ENCODE data around the gene ZNF205. TPM values are rescaled to one million over a fixed set of nuclear protein-coding genes. Genes with fewer than 3 reads are reported as not detected.

The ZNF205 gene
- total and polyA plus RNA-seq, 2 of the 8 experiments (the other 6 are each of a cell fraction or from before 2014, with no cell fraction given), result 19.1 to 19.9 TPM

- Histone ChIP-seq H3K23ac (ENCODE audit: insufficient read length) (no peak overlapping the region), H2BK15ac (ENCODE audit: low read length) (no peak overlapping the region), H2BK12ac (ENCODE audit: low read depth, low read length) (no peak overlapping the region), H3K9ac (replicated peaks in 1 of 4; ENCODE audit: extremely low read depth in 1 of 4, low read depth in 3 of 4, low read length in 3 of 4) (no peak overlapping the region; a peak in 1 of 7 replicates), H3K18ac (ENCODE audit: extremely low read depth, low read length) (no peak overlapping the region), H4K91ac (replicated peaks; ENCODE audit: insufficient read length, low read length) (no peak overlapping the region), H3K27ac (ENCODE audit: low read depth, low read length) (no peak overlapping the region), H3K36me3 (ENCODE audit: control insufficient read depth in 2 of 4, insufficient read depth in 4 of 4, low read length in 3 of 4) (peaks cover 0 to 8% (median 3%) of the 10 kb centered on the region in 4 experiments; a peak in 4 of 8 replicates), H2BK5ac (ENCODE audit: low read depth, low read length) (no peak overlapping the region), H2BK120ac (replicated peaks; ENCODE audit: low read depth, low read length) (no peak overlapping the region), H3K9me3 (ENCODE audit: insufficient read depth in 2 of 2, low read depth in 1 of 2, low read length in 1 of 2) (no peaks in the 10 kb centered on the region), H3K4me1 (replicated peaks in 1 of 4; ENCODE audit: control insufficient read depth in 3 of 4, insufficient read depth in 4 of 4, low read length in 3 of 4) (peaks cover 0 to 3% (median 2%) of the 10 kb centered on the region in 4 experiments; a peak in 3 of 7 replicates), H3K27me3 (replicated peaks in 1 of 4; ENCODE audit: control insufficient read depth in 3 of 4, extremely low read depth in 1 of 4, insufficient read depth in 3 of 4, low read length in 3 of 4) (peaks cover 0 to 18% (median 12%) of the 10 kb centered on the region in 4 experiments; a peak in 5 of 7 replicates), H4K20me1 (replicated peaks in 1 of 2; ENCODE audit: control insufficient read depth in 1 of 2, insufficient read depth in 2 of 2, low read length in 2 of 2) (peaks cover 0 to 8% of the 10 kb centered on the region in 2 experiments), H3K79me2 (ENCODE audit: control insufficient read depth in 1 of 2, insufficient read depth in 2 of 2, low read length in 2 of 2) (no peaks in the 10 kb centered on the region), H4K8ac (ENCODE audit: extremely low read depth, insufficient read depth, low read length) (peak overlapping the region; percentile 68; the same call in 1 of the 2 replicates), H3K4me3 (ENCODE audit: extremely low read depth in 1 of 4, insufficient read depth in 2 of 4, low read depth in 3 of 4, low read length in 4 of 4) (no peak overlapping the region), H2AK5ac (ENCODE audit: low read depth, low read length) (no peak overlapping the region), H3K56ac (replicated peaks; ENCODE audit: insufficient read length, low read depth, low read length) (no peak overlapping the region), H2AFZ (ENCODE audit: low read length) (no peak overlapping the region), H3K14ac (ENCODE audit: insufficient read length) (no peak overlapping the region), H3K79me1 (ENCODE audit: low read depth, low read length) (no peaks in the 10 kb centered on the region), H3K23me2 (ENCODE audit: low read depth, low read length) (peaks cover 2% of the 10 kb centered on the region; the same call in 1 of the 2 replicates), H2BK20ac (ENCODE audit: low read length) (no peak overlapping the region), H3K4me2 (ENCODE audit: insufficient read depth in 1 of 2, low read depth in 2 of 2, low read length in 2 of 2) (no peak overlapping the region), H4K5ac (ENCODE audit: insufficient read length, low read depth, low read length) (no peak overlapping the region), H3K4ac (replicated peaks; ENCODE audit: insufficient read length, low read depth, low read length) (no peak overlapping the region)
- no peak for TF ChIP-seq TEAD4 (IDR thresholded peaks at IDR 0.05; ENCODE audit: low read depth, low read length)
- 0 out of 4 replicates have a peak, but pooled peaks of 1 of the 3 experiments have one; percentile 9 for TF ChIP-seq CTCF (IDR thresholded peaks at IDR 0.05; ENCODE audit: control extremely low read depth in 1 of 3, insufficient read depth in 1 of 3, low read depth in 1 of 3, low read length in 3 of 3)
- no peak for DNase-seq (ENCODE audit: low read depth in 1 of 2, low spot score in 2 of 2)
- WGBS, 2 experiments (ENCODE audit: extremely low coverage in 1 of 2, insufficient coverage in 1 of 2, insufficient read length in 1 of 2, insufficient replicate concordance in 2 of 2, low coverage in 1 of 2, low lambda C conversion rate in 2 of 2, missing lambda C conversion rate in 1 of 2), result 88% methylated on average over 18 of the region's 18 CpGs; no CpG with 5 or more reads in 1 of the 2 experiments
- POLR2A ChIA-PET (ENCODE audit: partially characterized antibody), result interaction anchor here (0.6 to 8.6 kb wide), 11 partner anchors 9 to 308 kb away, joined by 3 to 69 read pairs (median 5); partner anchors contain the start of genes TNFRSF12A, ZNF213 and ZSCAN10
- FAIRE-seq, result no peak
- CTCF ChIA-PET (ENCODE audit: partially characterized antibody), result interaction anchor here (0.7 to 10.9 kb wide), 4 partner anchors 13 to 74 kb away, joined by 3 to 174 read pairs (median 4); partner anchors contain the start of gene ZNF213
Measured at GRCh38 chr16:3144321-3144983, 32.1 kb downstream of the ZNF205 start.

All from H1 (cell line).